Measurements from ENCODE around the gene CDSN. TPM values are rescaled to one million over a fixed set of nuclear protein-coding genes. Genes with fewer than 3 reads are reported as not detected.

CDSN gene
- total RNA-seq, 1 experiment from 2014 or later, result 1.9 TPM

DNA sequence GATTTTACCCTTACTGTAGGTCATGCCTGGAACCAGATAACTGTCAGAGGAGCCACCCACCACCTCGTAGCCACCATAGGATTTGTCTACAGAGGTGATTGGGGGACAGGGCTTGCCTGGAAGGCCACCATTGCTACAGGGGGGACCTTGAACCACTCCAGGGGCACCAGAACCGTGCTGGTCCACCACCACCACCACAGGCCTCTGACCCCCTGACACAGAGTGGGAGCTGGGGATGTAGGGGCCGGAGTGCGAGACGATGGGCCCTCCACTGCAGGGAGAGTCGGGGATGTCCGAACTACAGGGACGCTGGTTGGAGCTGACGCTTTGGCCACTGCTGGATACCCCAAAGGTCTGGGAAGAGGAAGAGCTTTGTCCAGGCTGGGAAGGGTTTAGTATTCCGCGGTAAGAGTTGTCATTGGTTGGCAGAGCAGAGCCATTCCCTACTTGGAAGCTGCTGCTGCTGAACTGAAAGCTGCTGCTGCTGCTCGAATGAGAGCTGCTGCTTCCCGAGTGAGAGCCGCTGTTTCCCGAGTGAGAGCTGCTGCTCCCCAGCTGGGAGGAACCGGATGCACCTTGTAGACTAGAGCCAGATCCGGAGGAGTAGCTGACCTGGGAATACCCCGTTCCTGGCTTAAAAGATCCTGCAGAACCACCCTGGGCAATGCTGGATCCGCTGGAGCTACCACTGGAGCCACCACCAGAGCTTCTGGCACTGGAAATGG lies 3.4 kb downstream of the CDSN start:
- Histone ChIP-seq H3K4me1 (replicated peaks; ENCODE audit: insufficient read depth) (peaks cover 39% of the 10 kb centered on the region), H3K27ac (no peak overlapping the region), H3K36me3 (ENCODE audit: low read depth) (no peaks in the 10 kb centered on the region), H3K4me3 (no peak overlapping the region), H4K20me1 (ENCODE audit: insufficient read depth) (no peaks in the 10 kb centered on the region), H2AFZ (no peak overlapping the region), H3K79me2 (ENCODE audit: low read depth) (peaks cover 13% of the 10 kb centered on the region), H3K27me3 (ENCODE audit: insufficient read depth, low read depth) (no peaks in the 10 kb centered on the region), H3K9me3 (ENCODE audit: insufficient read depth, low read depth) (no peaks in the 10 kb centered on the region), H3K4me2 (no peak overlapping the region), H3F3A (ENCODE audit: insufficient read depth, low read depth) (peaks cover 11% of the 10 kb centered on the region), H3K9me2 (ENCODE audit: insufficient read depth) (no peaks in the 10 kb centered on the region)
- TF ChIP-seq EZH2 (IDR thresholded peaks at IDR 0.05; ENCODE audit: low read depth), result no peak
- TF ChIP-seq CTCF (conservative IDR thresholded peaks at IDR 0.05), result no peak
- ChIA-PET POLR2A (ENCODE audit: unreplicated experiment) (no interaction called here), CTCF (interaction anchor here (1.3 to 3.3 kb wide), 2 partner anchors 15 to 38 kb away, joined by 3 to 20 read pairs; no protein-coding TSS in a partner anchor)
- BruUV-seq (replicated peaks), result no TSS peak
- no peak for DNase-seq
- intact Hi-C loops (cut with micrococcal nuclease; ENCODE audit: unreplicated experiment), result no loop called here

- no peaks in the 10 kb centered on the region for H3K27me3 ChIP-seq (ENCODE audit: insufficient read depth, low read depth)
- no peaks in the 10 kb centered on the region for H3K9me3 ChIP-seq (ENCODE audit: insufficient read depth, low read depth)
- CTCF ChIA-PET, result interaction anchor here (0.6 to 3.3 kb wide), 7 partner anchors 10 to 385 kb away, joined by 3 to 45 read pairs (median 4); no protein-coding TSS in a partner anchor
- no peaks in the 10 kb centered on the region for H3K9me2 ChIP-seq (ENCODE audit: insufficient read depth)
- H3K4me1 ChIP-seq (replicated peaks; ENCODE audit: insufficient read depth), result peaks cover 43% of the 10 kb centered on the region
- peak overlapping the region; percentile 58; the same call in 1 of the 2 replicates for H3K4me3 ChIP-seq
- no peak for DNase-seq
- peak overlapping the region; percentile 95 for H3K27ac ChIP-seq
- TF ChIP-seq CTCF (conservative IDR thresholded peaks at IDR 0.05) (no peak), EZH2 (IDR thresholded peaks at IDR 0.05; ENCODE audit: low read depth) (no peak)
- no peaks in the 10 kb centered on the region for H4K20me1 ChIP-seq (ENCODE audit: insufficient read depth)
- peaks cover 13% of the 10 kb centered on the region for H3K79me2 ChIP-seq (ENCODE audit: low read depth)
- POLR2A ChIA-PET (ENCODE audit: unreplicated experiment), result interaction anchor here (0.6 to 0.7 kb wide), 3 partner anchors 15 to 73 kb away, joined by 3 to 4 read pairs (median 4); no protein-coding TSS in a partner anchor
- TSS peak; percentile 26 for BruUV-seq (replicated peaks)
- H3F3A ChIP-seq (ENCODE audit: insufficient read depth, low read depth), result peaks cover 11% of the 10 kb centered on the region
- no peak overlapping the region for H2AFZ ChIP-seq
- H3K4me2 ChIP-seq, result peak overlapping the region; percentile 86
- intact Hi-C loops (cut with micrococcal nuclease; ENCODE audit: unreplicated experiment), result no loop called here
- H3K36me3 ChIP-seq (ENCODE audit: low read depth), result no peaks in the 10 kb centered on the region
These were observed 4.2 kb downstream of the CDSN start for GRCh38 chr6:31115941-31116560.

GRCh38 chr6:31114970-31115849 lies 5.0 kb downstream of the CDSN start:
- Histone ChIP-seq H3K4me1 (replicated peaks; ENCODE audit: insufficient read depth) (peaks cover 43% of the 10 kb centered on the region), H3K27ac (peak overlapping the region; percentile 95), H4K20me1 (ENCODE audit: insufficient read depth) (no peaks in the 10 kb centered on the region), H3K4me2 (peak overlapping the region; percentile 86), H3K9me2 (ENCODE audit: insufficient read depth) (no peaks in the 10 kb centered on the region), H3K9me3 (ENCODE audit: insufficient read depth, low read depth) (no peaks in the 10 kb centered on the region), H3K27me3 (ENCODE audit: insufficient read depth, low read depth) (no peaks in the 10 kb centered on the region), H3K4me3 (peak overlapping the region; percentile 58), H3K79me2 (ENCODE audit: low read depth) (peaks cover 13% of the 10 kb centered on the region), H2AFZ (peak overlapping the region; percentile 67), H3K36me3 (ENCODE audit: low read depth) (no peaks in the 10 kb centered on the region), H3F3A (ENCODE audit: insufficient read depth, low read depth) (peaks cover 11% of the 10 kb centered on the region)
- no TSS peak for BruUV-seq (replicated peaks)
- peak; percentile 56 to 76 for DNase-seq
- CTCF ChIA-PET, result interaction anchor here (0.6 to 3.3 kb wide), 16 partner anchors 9 to 459 kb away, joined by 3 to 45 read pairs (median 4); partner anchors contain the start of gene VARS2
- TF ChIP-seq EZH2 (IDR thresholded peaks at IDR 0.05; ENCODE audit: low read depth), result no peak
- peak; percentile 55; the same call in 1 of the 2 replicates for TF ChIP-seq CTCF (conservative IDR thresholded peaks at IDR 0.05)
- POLR2A ChIA-PET (ENCODE audit: unreplicated experiment), result interaction anchor here (0.5 to 1.0 kb wide), 11 partner anchors 14 to 606 kb away, joined by 3 to 19 read pairs (median 6); no protein-coding TSS in a partner anchor
- intact Hi-C loops (cut with micrococcal nuclease; ENCODE audit: unreplicated experiment), result loop anchor here (1.0 kb wide), 1 partner anchor 28 kb away; no protein-coding TSS in a partner anchor

Measured in PC-9 (cell line).